Gastrocnemius medialis (tissue), 4 donors: Measurements from ENCODE around the gene NARF. TPM values are rescaled to one million over a fixed set of nuclear protein-coding genes. Genes with fewer than 3 reads are reported as not detected.

Source experiments
- ATAC-seq, 2 donors: fragments of 150-250 bp; one replicate each; pipeline ENCODE4 v1.9.1; 2016
- DNase-seq, 2 donors: peaks; one replicate each; pipeline ENCODE4 v3.0.0-alpha.2; 2019
- H3K27ac ChIP-seq, 4 donors: fragments of 200-600 bp; sonication (generic); 1 replicate in 1 of 4; 2 replicates in 3 of 4; pipeline ENCODE4 v1.5.1; 2016 to 2018; ENCODE audit warnings: mild to moderate bottlenecking in 2 of 4, moderate library complexity in 1 of 4
- H3K27me3 ChIP-seq, 3 donors: fragments of 200-600 bp; sonication (generic) in 2 of 3; 1 replicate in 1 of 3; 2 replicates in 2 of 3; pipeline versions ENCODE4 v1.5.1 to v1.6.0; 2016 to 2019; ENCODE audit warnings: mild to moderate bottlenecking in 1 of 3, moderate library complexity in 1 of 3
- H3K36me3 ChIP-seq, 2 donors: fragments of 200-600 bp; sonication (generic) in 1 of 2; one replicate each; pipeline ENCODE4 v1.5.1; 2017 to 2018
- H3K4me1 ChIP-seq, 2 donors: fragments of 200-600 bp; sonication (generic) in 1 of 2; one replicate each; pipeline ENCODE4 v1.5.1; 2016 to 2017; ENCODE audit warnings: mild to moderate bottlenecking in 2 of 2
- H3K4me3 ChIP-seq, 4 donors: fragments of 200-600 bp; sonication (generic) in 3 of 4; 1 replicate in 1 of 4; 2 replicates in 3 of 4; pipeline ENCODE4 v1.5.1; 2016 to 2019; ENCODE audit warnings: mild to moderate bottlenecking in 2 of 4
- H3K9me3 ChIP-seq, 3 donors: fragments of 200-600 bp; sonication (generic) in 2 of 3; 1 replicate in 1 of 3; 2 replicates in 2 of 3; pipeline ENCODE4 v1.5.1; 2016 to 2019
- CTCF ChIP-seq, 5 experiments: fragments of 450-650 bp in 3 of 5; fragments of 200-600 bp in 2 of 5; sonication (generic) in 2 of 5; IDR thresholded peaks in 4 of 5; conservative IDR thresholded peaks in 1 of 5; 1 replicate in 4 of 5; 2 replicates in 1 of 5; pipeline ENCODE4 v1.5.1; 2016 to 2019; ENCODE audit warnings: antibody characterized with exemption in 5 of 5, mild to moderate bottlenecking in 3 of 5, moderate library complexity in 3 of 5
- POLR2A ChIP-seq, 2 donors: fragments of 450-650 bp; IDR thresholded peaks; one replicate each; pipeline ENCODE4 v1.6.1; 2017; ENCODE audit warnings: antibody characterized with exemption in 2 of 2, mild to moderate bottlenecking in 2 of 2, moderate library complexity in 2 of 2
- in situ Hi-C, 4 donors: fragments of 200-750 bp; cut with MboI; loops; one replicate each; pipeline versions ENCODE4 v1.15.0 to v1.8.0; 2017; ENCODE audit warnings: low sequenced_read_pairs in 4 of 4
- intact Hi-C: fragments of 100-400 bp; cut with DNase I; formaldehyde crosslinking; loops from one replicate; pipeline ENCODE4 v1.15.1; 2023; ENCODE audit warnings: low total_unique reads
- total RNA-seq, 4 donors: library from RNA; depleted of rRNA; stranded (reverse); fragments of >200 nt; gene quantifications; one replicate each; pipeline versions ENCODE4 v1.1.0 to v1.2.3, GENCODE V29; 2016

NARF gene
- total RNA-seq, 4 donors from 2014 or later, result 29.6 to 63.4 (median 49.0) TPM

DNA sequence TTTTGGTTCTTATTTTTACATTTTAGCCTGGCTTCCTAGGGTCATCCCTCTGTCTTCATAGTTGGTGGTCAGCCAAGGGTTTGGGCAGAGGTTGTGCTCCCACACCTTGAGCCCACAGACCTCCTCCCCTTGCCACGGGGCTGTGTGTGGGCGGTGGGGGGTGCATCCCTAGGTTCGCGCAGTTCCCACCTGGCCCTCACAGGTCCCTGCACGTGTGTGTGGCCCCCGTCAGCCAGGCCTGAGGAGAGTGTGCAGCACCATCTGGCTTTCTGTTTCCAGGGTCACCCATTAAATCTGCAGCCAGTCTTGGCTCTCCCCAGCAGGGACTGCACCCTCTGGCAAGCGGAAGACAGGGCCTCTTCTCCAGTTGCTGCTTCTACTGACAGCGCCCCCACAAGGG is 26.5 kb upstream of the NARF start:
- TF ChIP-seq CTCF (IDR thresholded peaks at IDR 0.05 in 4 of 5, conservative IDR thresholded peaks at IDR 0.05 in 1 of 5), result no peak
- TF ChIP-seq POLR2A (IDR thresholded peaks at IDR 0.05), result no peak
- Histone ChIP-seq H3K36me3 (peaks cover 0 to 40% of the 10 kb centered on the region in 2 donors), H3K4me3 (no peak overlapping the region), H3K27me3 (no peaks in the 10 kb centered on the region), H3K27ac (no peak overlapping the region), H3K9me3 (no peaks in the 10 kb centered on the region), H3K4me1 (no peaks in the 10 kb centered on the region)
- in situ Hi-C loops (no loop called here), intact Hi-C loops (no loop called here)
- DNase-seq (no peak), ATAC-seq (peak in 1 of 2 donors; percentile 27)

DNA sequence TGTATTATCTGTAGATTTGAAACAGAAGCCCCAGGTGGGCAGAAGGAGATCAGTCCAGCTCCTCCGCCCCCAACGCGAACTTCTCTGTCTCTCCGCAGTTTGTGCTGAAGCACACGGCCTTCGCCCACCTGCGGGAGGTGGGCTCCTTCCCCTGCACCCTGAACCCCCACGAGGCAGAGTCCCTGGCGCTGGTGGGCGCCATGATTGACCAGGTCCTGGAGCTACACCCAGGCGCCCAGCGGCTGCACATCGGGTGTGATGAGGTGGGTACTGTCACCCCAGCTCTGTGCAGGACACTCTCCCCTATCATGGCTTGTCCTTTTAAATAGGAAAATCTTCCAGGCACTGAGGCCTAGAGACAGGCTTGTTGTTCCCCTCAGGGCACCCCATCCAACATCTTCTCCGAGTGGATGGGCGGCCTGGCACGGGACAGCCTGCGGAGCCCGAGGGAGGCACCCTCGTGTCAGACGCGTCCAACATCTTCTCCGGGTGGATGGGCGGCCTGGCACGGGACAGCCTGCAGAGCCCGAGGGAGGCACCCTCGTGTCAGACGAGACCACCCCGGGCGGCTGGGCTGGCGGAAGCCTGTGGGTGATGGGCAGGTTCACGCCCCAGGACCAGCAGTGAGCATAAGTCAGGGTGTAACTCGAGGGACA is 24.9 kb upstream of the NARF start:
- no peak for ATAC-seq
- H3K9me3 ChIP-seq, result no peaks in the 10 kb centered on the region
- in situ Hi-C loops (no loop called here), intact Hi-C loops (no loop called here)
- H3K27ac ChIP-seq, result no peak overlapping the region
- TF ChIP-seq POLR2A (IDR thresholded peaks at IDR 0.05) (no peak), CTCF (IDR thresholded peaks at IDR 0.05 in 4 of 5, conservative IDR thresholded peaks at IDR 0.05 in 1 of 5) (no peak)
- no peaks in the 10 kb centered on the region for H3K27me3 ChIP-seq
- H3K4me3 ChIP-seq, result no peak overlapping the region
- H3K36me3 ChIP-seq, result peaks cover 0 to 43% of the 10 kb centered on the region in 2 donors
- H3K4me1 ChIP-seq, result no peaks in the 10 kb centered on the region
- DNase-seq, result no peak

- intact Hi-C loops, result no loop called here
- in situ Hi-C loops, result no loop called here
- H3K27me3 ChIP-seq, result no peaks in the 10 kb centered on the region
- ATAC-seq (no peak), DNase-seq (no peak)
- H3K4me1 ChIP-seq, result no peaks in the 10 kb centered on the region
- H3K4me3 ChIP-seq, result no peak overlapping the region
- no peaks in the 10 kb centered on the region for H3K9me3 ChIP-seq
- peaks cover 0 to 43% of the 10 kb centered on the region in 2 donors for H3K36me3 ChIP-seq
- TF ChIP-seq CTCF (IDR thresholded peaks at IDR 0.05 in 4 of 5, conservative IDR thresholded peaks at IDR 0.05 in 1 of 5) (no peak), POLR2A (IDR thresholded peaks at IDR 0.05) (no peak)
- no peak overlapping the region for H3K27ac ChIP-seq
Observed at GRCh38 chr17:82434216-82434565, 24.4 kb upstream of the NARF start.

DNA sequence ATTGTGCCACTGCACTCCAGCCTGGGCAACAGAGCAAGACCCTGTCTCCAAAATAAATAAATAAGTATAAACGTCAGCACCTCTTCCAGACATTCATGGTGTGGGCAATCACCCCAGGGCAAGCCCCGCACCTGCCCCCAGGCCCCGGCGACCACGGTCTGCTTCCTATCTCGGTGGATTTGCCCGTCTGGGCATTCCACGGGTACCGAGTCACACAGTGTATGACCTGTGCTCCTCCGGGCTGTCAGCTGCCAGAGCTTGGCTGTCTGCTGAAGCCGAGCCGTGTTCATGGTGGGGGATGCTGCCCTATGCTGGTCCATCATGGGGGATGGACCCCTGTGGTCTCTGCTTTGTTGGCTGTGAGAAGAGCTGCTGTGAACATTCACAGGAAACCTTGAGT is 23.4 kb upstream of the NARF start:
- Histone ChIP-seq H3K4me3 (no peak overlapping the region), H3K27me3 (no peaks in the 10 kb centered on the region), H3K9me3 (no peaks in the 10 kb centered on the region), H3K36me3 (peaks cover 0 to 40% of the 10 kb centered on the region in 2 donors), H3K27ac (no peak overlapping the region), H3K4me1 (no peaks in the 10 kb centered on the region)
- TF ChIP-seq POLR2A (IDR thresholded peaks at IDR 0.05) (no peak), CTCF (IDR thresholded peaks at IDR 0.05 in 4 of 5, conservative IDR thresholded peaks at IDR 0.05 in 1 of 5) (no peak)
- DNase-seq, result no peak
- ATAC-seq, result no peak
- in situ Hi-C loops, result no loop called here
- intact Hi-C loops, result no loop called here
